SK-N-SH treated with all-trans-retinoic acid at 6 μM for 48 hours (cell line): ENCODE data around the gene ZNFX1.
"Not testable (repeated sequence)": the region's sequence is repeated elsewhere in the genome, so short reads cannot be mapped to it uniquely, and the experiment has no call there.

ENCODE experiments used
- ARNTL ChIP-seq: fragments of 450-650 bp; formaldehyde crosslinking; IDR thresholded peaks from 2 replicates; pipeline ENCODE4 v1.5.0; 2020; ENCODE audit warnings: low read depth, mild to moderate bottlenecking, moderate library complexity, borderline replicate concordance
- BACH2 ChIP-seq: fragments of 250-450 bp; sonication (Bioruptor Pico); IDR thresholded peaks from 2 replicates; pipeline ENCODE4 v1.9.0; 2021; ENCODE audit warnings: mild to moderate bottlenecking, borderline replicate concordance
- CSDC2 ChIP-seq: fragments of 250-450 bp; sonication (Bioruptor Pico); IDR thresholded peaks from 2 replicates; pipeline ENCODE4 v1.5.0; 2020; ENCODE audit warnings: mild to moderate bottlenecking, moderate library complexity
- CSRNP3 ChIP-seq: fragments of 250-450 bp; sonication (Bioruptor Pico); IDR thresholded peaks from 2 replicates; pipeline ENCODE4 v1.5.1; 2021; ENCODE audit warnings: mild to moderate bottlenecking, moderate library complexity
- ZFP3 ChIP-seq: fragments of 250-450 bp; sonication (Bioruptor Pico); IDR thresholded peaks from 2 replicates; pipeline ENCODE4 v1.5.0; 2020; ENCODE audit warnings: mild to moderate bottlenecking, moderate library complexity
- ZFP30 ChIP-seq: fragments of 450-650 bp; formaldehyde crosslinking; IDR thresholded peaks from 2 replicates; pipeline ENCODE4 v1.5.0; 2022; ENCODE audit warnings: mild to moderate bottlenecking, moderate library complexity
- ZNF565 ChIP-seq: fragments of 450-650 bp; formaldehyde crosslinking; conservative IDR thresholded peaks from 2 replicates; pipeline ENCODE4 v1.5.0; 2020; ENCODE audit warnings: low read depth, mild to moderate bottlenecking, moderate library complexity
- ZNF70 ChIP-seq: fragments of 450-650 bp; formaldehyde crosslinking; IDR thresholded peaks from 2 replicates; pipeline ENCODE4 v1.5.0; 2020; ENCODE audit warnings: mild to moderate bottlenecking, moderate library complexity
- TF ChIP-seq, protein P1 (sequence below): fragments of 250-450 bp; sonication (Bioruptor Pico); IDR thresholded peaks from 2 replicates; pipeline ENCODE4 v1.5.1; 2020; ENCODE audit warnings: low read depth, mild to moderate bottlenecking, moderate library complexity
- TF ChIP-seq, protein P2 (sequence below): fragments of 250-450 bp; sonication (Bioruptor Pico); IDR thresholded peaks from 2 replicates; pipeline ENCODE4 v1.8.0; 2020; ENCODE audit warnings: mild to moderate bottlenecking, moderate library complexity, borderline replicate concordance
- TF ChIP-seq, protein P3 (sequence below): fragments of 250-450 bp; sonication (Bioruptor Pico); IDR thresholded peaks from 2 replicates; pipeline ENCODE4 v1.5.0; 2020; ENCODE audit warnings: mild to moderate bottlenecking, moderate library complexity

DNA sequence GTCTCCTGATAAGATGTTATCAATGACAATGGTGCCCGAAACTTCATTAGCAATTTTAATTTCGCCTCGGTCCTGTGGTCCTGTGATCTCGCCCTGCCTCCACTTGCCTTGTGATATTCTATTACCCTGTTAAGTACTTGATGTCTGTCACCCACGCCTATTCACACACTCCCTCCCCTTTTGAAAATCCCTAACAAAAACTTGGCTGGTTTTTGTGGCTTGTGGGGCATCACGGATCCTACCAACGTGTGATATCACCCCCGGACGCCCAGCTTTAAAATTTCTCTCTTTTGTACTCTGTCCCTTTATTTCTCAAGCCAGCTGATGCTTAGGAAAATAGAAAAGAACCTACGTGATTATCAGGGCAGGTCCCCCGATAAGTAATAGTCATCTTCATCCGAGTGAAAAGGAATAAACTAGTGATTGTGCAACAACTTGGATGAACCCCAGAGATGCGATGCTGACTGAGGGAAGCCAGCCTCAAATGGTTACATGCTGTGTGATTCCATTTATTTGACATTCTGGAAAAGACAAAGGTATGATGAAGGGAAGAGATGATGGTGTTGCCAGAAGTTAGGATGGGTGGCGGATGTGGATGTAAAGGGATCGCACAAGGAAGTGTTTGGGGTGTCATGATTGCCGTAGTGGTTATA, 16.3 kb upstream of the ZNFX1 start:
- TF ChIP-seq BACH2 (CRISPR knock-in tag); ZFP30 (CRISPR knock-in tag); ARNTL (CRISPR knock-in tag); CSRNP3 (CRISPR knock-in tag); ZNF70; ZFP3 (CRISPR knock-in tag); ZNF565 (CRISPR knock-in tag); CSDC2: not testable (repeated sequence)
- TF ChIP-seq, protein P1, sequence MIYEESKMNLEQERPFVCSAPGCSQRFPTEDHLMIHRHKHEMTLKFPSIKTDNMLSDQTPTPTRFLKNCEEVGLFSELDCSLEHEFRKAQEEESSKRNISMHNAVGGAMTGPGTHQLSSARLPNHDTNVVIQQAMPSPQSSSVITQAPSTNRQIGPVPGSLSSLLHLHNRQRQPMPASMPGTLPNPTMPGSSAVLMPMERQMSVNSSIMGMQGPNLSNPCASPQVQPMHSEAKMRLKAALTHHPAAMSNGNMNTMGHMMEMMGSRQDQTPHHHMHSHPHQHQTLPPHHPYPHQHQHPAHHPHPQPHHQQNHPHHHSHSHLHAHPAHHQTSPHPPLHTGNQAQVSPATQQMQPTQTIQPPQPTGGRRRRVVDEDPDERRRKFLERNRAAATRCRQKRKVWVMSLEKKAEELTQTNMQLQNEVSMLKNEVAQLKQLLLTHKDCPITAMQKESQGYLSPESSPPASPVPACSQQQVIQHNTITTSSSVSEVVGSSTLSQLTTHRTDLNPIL, result not testable (repeated sequence)
- TF ChIP-seq, protein P2, sequence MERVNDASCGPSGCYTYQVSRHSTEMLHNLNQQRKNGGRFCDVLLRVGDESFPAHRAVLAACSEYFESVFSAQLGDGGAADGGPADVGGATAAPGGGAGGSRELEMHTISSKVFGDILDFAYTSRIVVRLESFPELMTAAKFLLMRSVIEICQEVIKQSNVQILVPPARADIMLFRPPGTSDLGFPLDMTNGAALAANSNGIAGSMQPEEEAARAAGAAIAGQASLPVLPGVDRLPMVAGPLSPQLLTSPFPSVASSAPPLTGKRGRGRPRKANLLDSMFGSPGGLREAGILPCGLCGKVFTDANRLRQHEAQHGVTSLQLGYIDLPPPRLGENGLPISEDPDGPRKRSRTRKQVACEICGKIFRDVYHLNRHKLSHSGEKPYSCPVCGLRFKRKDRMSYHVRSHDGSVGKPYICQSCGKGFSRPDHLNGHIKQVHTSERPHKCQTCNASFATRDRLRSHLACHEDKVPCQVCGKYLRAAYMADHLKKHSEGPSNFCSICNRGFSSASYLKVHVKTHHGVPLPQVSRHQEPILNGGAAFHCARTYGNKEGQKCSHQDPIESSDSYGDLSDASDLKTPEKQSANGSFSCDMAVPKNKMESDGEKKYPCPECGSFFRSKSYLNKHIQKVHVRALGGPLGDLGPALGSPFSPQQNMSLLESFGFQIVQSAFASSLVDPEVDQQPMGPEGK (CRISPR knock-in tag), result not testable (repeated sequence)
- TF ChIP-seq, protein P3, sequence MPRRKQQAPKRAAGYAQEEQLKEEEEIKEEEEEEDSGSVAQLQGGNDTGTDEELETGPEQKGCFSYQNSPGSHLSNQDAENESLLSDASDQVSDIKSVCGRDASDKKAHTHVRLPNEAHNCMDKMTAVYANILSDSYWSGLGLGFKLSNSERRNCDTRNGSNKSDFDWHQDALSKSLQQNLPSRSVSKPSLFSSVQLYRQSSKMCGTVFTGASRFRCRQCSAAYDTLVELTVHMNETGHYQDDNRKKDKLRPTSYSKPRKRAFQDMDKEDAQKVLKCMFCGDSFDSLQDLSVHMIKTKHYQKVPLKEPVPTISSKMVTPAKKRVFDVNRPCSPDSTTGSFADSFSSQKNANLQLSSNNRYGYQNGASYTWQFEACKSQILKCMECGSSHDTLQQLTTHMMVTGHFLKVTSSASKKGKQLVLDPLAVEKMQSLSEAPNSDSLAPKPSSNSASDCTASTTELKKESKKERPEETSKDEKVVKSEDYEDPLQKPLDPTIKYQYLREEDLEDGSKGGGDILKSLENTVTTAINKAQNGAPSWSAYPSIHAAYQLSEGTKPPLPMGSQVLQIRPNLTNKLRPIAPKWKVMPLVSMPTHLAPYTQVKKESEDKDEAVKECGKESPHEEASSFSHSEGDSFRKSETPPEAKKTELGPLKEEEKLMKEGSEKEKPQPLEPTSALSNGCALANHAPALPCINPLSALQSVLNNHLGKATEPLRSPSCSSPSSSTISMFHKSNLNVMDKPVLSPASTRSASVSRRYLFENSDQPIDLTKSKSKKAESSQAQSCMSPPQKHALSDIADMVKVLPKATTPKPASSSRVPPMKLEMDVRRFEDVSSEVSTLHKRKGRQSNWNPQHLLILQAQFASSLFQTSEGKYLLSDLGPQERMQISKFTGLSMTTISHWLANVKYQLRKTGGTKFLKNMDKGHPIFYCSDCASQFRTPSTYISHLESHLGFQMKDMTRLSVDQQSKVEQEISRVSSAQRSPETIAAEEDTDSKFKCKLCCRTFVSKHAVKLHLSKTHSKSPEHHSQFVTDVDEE, result not testable (repeated sequence)
